Measurements from ENCODE around the gene PDCD1. TPM values are rescaled to one million over a fixed set of nuclear protein-coding genes. Genes with fewer than 3 reads are reported as not detected.

The PDCD1 gene
- total and polyA plus RNA-seq, 2 of the 13 experiments (the other 11 are each of a cell fraction or from before 2014, with no cell fraction given), result 0.04 TPM; not detected in 1

DNA sequence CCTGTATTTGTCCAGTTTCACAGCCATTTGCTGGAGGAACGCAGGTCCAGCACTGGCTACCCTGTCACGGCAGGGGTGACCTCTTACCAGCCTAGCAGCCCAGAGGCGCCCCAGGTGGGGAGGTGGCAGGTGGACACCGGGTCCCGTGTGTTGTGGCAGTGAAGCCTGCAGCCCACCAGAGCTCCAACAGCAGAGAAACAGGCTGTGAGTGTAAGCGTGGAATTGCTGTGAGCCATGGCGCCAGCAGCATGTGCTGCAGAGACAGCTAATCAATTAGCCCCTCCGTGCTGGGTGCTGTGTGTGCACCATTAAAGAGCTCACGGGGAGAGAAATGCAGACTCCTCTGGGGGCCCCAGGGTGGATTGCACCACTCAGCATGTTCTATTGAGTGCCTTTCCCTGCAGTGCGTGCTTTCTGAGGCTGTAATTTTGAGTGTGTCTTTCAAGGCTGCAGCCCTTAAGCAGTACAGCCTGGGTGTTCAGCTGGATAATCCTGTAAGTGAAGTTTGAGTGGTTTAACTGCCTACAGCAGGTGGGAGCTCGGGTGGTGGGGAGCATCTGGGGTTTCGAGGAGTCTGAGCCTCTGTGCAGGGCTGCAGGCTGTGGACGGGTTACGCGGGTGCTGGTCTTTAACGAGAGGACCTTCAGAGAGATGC is 26.7 kb upstream of the PDCD1 start:
- Histone ChIP-seq H3K4me2 (ENCODE audit: low read depth, low read length) (no peak overlapping the region), H3K27ac (ENCODE audit: extremely low read length, insufficient read depth, low read length) (no peak overlapping the region), H3K4me1 (ENCODE audit: insufficient read depth, low read length) (peaks cover 17% of the 10 kb centered on the region), H4K20me1 (ENCODE audit: insufficient read depth, low read length) (no peaks in the 10 kb centered on the region), H2AFZ (ENCODE audit: low read length) (no peak overlapping the region), H3K27me3 (ENCODE audit: control insufficient read depth in 1 of 2, insufficient read depth in 2 of 2, low read length in 2 of 2) (peaks cover 10 to 49% of the 10 kb centered on the region in 2 experiments), H3K79me2 (ENCODE audit: insufficient read depth, low read length) (no peaks in the 10 kb centered on the region), H3K4me3 (replicated peaks in 1 of 3; ENCODE audit: insufficient read depth in 1 of 3, low read depth in 2 of 3, low read length in 3 of 3) (no peak overlapping the region), H3K9me3 (ENCODE audit: low read length) (no peaks in the 10 kb centered on the region), H3K9ac (ENCODE audit: insufficient read depth, low read depth, low read length) (no peak overlapping the region), H3K36me3 (replicated peaks in 1 of 2; ENCODE audit: control insufficient read depth in 1 of 2, insufficient read depth in 2 of 2, low read length in 2 of 2) (no peaks in the 10 kb centered on the region)
- CTCF ChIA-PET (ENCODE audit: low intra/inter-chr PET ratio, low total read pairs), result no interaction called here
- intact Hi-C loops (cut with micrococcal nuclease; ENCODE audit: unreplicated experiment) (no loop called here), in situ Hi-C loops (cut with HindIII; ENCODE audit: extremely low pct_ligation_motif_present, low pct_unique_long_range_greater_than_20kb) (no loop called here)
- BruUV-seq (replicated peaks), result no TSS peak
- DNase-seq (ENCODE audit: low spot score), result no peak
- TF ChIP-seq ZNF670 (CRISPR knock-in tag; IDR thresholded peaks at IDR 0.05; ENCODE audit: borderline replicate concordance) (no peak), PCBP1 (IDR thresholded peaks at IDR 0.05; ENCODE audit: borderline replicate concordance, low read depth, low read length) (no peak), ZSCAN9 (CRISPR knock-in tag; IDR thresholded peaks at IDR 0.05; ENCODE audit: borderline replicate concordance) (no peak), ZKSCAN8 (CRISPR knock-in tag; IDR thresholded peaks at IDR 0.05; ENCODE audit: borderline replicate concordance) (no peak), ZNF468 (CRISPR knock-in tag; IDR thresholded peaks at IDR 0.05) (no peak), EHMT2 (IDR thresholded peaks at IDR 0.05; ENCODE audit: borderline replicate concordance, low read depth, low read length) (no peak), PPARG (CRISPR knock-in tag; conservative IDR thresholded peaks at IDR 0.05) (no peak)
- TF ChIP-seq, protein P1, sequence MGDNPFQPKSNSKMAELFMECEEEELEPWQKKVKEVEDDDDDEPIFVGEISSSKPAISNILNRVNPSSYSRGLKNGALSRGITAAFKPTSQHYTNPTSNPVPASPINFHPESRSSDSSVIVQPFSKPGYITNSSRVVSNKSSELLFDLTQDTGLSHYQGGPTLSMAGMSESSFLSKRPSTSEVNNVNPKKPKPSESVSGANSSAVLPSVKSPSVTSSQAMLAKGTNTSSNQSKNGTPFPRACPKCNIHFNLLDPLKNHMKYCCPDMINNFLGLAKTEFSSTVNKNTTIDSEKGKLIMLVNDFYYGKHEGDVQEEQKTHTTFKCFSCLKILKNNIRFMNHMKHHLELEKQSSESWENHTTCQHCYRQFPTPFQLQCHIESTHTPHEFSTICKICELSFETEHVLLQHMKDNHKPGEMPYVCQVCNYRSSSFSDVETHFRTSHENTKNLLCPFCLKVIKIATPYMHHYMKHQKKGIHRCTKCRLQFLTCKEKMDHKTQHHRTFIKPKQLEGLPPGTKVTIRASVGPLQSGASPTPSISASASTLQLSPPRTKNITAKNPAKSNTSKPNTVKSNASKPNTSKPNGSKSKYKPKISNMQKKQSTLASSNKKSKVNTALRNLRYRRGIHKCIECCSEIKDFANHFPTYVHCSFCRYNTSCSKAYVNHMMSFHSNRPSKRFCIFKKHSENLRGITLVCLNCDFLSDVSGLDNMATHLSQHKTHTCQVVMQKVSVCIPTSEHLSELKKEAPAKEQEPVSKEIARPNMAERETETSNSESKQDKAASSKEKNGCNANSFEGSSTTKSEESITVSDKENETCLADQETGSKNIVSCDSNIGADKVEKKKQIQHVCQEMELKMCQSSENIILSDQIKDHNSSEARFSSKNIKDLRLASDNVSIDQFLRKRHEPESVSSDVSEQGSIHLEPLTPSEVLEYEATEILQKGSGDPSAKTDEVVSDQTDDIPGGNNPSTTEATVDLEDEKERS (CRISPR knock-in tag; IDR thresholded peaks at IDR 0.05), result no peak
- TF ChIP-seq, protein P2, sequence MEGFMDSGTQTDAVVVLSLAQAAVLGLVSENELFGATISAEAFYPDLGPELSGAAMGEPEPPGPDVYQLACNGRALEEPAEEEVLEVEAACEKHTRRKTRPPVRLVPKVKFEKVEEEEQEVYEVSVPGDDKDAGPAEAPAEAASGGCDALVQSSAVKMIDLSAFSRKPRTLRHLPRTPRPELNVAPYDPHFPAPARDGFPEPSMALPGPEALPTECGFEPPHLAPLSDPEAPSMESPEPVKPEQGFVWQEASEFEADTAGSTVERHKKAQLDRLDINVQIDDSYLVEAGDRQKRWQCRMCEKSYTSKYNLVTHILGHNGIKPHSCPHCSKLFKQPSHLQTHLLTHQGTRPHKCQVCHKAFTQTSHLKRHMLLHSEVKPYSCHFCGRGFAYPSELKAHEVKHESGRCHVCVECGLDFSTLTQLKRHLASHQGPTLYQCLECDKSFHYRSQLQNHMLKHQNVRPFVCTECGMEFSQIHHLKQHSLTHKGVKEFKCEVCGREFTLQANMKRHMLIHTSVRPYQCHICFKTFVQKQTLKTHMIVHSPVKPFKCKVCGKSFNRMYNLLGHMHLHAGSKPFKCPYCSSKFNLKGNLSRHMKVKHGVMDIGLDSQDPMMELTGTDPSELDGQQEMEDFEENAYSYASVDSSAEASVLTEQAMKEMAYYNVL (CRISPR knock-in tag; IDR thresholded peaks at IDR 0.05; ENCODE audit: borderline replicate concordance), result no peak
- no peak for FAIRE-seq
- 24% methylated on average over 7 of the region's 16 CpGs for WGBS (ENCODE audit: low lambda C conversion rate)
- POLR2A ChIA-PET, result no interaction called here
- ATAC-seq, result peak; percentile 4; the same call in 1 of the 3 replicates
